Fibroblast of the conjunctiva (primary cell): ENCODE data around the gene PIP5K1B.

Experiments used
- DNase-seq: peaks from one replicate; pipeline ENCODE4 v3.0.0-alpha.2; 2010; ENCODE audit warnings: low read depth

PIP5K1B gene

DNA sequence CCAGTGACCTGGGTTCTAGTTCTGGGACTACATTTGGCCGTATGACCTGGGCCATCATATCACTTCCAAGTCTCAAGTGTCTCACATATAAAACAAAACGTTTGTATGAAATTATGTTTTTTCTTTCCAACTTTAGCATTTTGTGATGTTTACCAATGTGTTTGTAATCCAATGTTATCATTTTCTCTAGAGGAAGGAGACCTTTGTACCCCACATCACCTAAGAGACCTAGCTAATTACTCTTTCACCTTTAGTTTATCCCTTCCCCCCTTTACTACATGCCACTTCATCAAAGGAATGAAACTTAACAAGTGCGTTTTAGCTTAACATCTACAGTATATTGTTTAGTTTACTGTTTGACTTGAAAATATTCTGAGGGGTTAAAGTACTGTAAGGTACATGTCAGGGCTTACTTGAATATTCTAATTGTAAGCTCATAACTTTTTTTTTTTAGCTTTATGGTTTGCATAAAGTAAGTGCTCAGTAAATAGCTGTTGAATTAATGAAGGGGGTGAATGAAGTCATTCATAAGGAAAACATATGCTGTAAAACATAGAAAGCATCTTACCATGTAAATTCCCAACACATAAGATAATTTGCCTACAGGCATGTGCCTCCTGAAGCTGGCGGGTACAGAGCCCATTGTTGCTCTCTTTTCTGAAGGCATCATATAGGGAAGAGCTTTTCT is 2.9 kb downstream of the PIP5K1B start:
- no peak for DNase-seq

GRCh38 chr9:68708513-68708912 is 3.5 kb downstream of the PIP5K1B start:
- no peak for DNase-seq

- no peak for DNase-seq
These were observed 4.5 kb downstream of the PIP5K1B start for GRCh38 chr9:68709291-68710110.

DNA sequence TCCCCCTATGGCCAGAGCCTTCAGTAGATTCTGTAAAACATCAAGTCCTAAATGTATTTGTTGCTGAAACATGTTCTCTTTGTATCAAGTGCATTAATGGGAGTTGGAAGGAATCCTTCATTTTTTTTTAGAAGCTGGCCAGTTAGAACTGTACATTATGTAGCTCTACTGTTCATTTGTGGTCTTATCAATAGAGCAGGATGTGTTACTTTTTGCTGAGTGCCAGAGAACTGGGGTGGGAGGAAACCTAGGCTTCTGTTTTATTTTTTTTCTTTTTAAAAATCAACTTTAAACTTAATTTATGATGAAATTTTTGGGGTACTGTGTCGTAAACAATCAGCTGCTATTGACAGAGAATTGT is 5.1 kb downstream of the PIP5K1B start:
- DNase-seq, result no peak

GRCh38 chr9:68711281-68711680 is 6.2 kb downstream of the PIP5K1B start:
- no peak for DNase-seq

DNA sequence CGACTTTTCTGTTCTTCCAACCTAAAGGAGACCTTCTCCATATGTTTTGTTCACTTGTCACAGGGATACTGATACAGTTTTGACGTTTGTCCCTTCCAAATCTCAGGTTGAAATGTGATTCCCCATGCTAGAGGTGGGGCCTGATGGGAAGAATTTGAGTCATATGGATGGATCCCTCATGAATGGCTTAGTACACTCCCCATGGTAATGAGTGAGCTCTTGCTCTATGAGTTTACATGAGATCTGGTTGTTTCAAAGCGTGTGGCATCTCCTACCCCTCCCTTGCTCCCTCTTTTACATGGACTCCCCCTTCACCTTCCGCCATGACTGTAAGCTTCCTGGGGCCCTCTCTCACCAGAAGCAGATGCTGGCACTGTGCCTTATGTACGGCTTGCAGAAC is 6.9 kb downstream of the PIP5K1B start:
- DNase-seq, result no peak

DNA sequence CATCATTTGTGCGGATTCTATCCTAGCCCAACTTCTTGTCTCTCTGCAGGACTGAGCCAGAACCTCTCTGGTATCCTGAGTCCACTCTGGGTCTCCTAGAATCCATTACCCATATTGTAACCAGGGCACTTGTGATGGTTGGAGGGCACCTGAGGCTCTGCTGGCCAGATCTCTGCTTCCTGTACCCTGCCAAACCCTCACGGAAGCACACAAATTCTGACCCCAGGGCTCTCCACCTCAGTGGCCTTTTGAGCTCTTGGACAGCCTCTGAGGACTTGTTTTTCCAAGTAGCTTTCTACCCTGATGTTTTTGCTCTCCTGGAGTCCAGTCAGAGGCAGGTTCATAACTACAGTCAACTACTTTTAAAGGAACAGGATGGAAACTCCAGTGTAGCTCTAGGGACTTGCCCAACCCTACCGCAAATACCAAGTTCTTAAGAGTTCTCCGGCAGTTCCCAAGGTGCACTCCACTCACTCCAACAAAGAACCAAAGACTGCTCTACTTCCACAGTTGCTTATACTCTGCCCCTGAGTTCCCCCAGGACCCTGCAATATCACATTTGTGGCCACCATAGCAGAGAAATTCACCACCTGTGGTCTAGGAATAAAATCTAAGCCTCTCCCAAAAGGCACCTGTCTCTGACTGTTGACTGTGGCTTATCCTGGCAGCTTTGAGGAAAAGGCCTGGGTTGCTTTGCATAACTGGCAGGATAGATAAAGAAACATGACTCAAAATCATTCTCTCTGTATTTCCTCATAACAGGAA is 9.6 kb downstream of the PIP5K1B start:
- no peak for DNase-seq

GRCh38 chr9:68715181-68715456 is 10.1 kb downstream of the PIP5K1B start:
- no peak for DNase-seq

GRCh38 chr9:68717552-68718443 is 12.8 kb downstream of the PIP5K1B start:
- DNase-seq, result no peak

- no peak for DNase-seq
These were observed 14.8 kb downstream of the PIP5K1B start for GRCh38 chr9:68719847-68720246.

DNA sequence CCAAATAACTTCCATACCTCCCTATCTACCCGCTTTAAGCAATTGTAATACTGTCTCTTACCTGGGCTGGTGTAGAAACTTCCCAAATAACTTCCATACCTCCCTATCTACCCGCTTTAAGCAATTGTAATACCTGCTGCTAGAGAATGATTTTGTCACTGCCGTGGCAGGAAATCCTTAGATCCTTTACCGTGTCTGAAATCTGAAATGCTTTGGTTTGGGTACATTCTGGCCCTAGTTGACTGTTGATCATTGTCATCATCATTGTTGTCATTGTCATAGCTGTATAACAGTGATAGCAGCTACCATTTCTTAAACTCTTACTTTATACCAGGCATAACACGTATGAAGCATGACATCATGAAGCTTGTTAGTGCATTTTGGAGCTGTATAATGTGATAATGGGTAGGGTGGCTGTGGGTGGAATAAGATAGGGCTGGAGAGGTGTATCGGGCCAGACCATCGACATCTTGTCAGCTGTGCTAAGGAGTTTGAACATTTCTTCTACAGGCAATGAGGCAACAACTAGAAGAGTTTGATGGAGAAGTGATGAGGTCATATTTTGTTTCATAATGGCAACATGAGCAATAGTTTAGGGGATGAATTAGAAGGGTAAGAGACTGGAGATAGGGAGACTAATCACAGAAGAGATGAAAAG is 15.7 kb downstream of the PIP5K1B start:
- DNase-seq, result no peak

- no peak for DNase-seq
These were observed 16.8 kb downstream of the PIP5K1B start for GRCh38 chr9:68721666-68722330.

- no peak for DNase-seq
These were observed 20.0 kb downstream of the PIP5K1B start for GRCh38 chr9:68725070-68725469.

- no peak for DNase-seq
These were observed 21.4 kb downstream of the PIP5K1B start for GRCh38 chr9:68726489-68726888.

DNA sequence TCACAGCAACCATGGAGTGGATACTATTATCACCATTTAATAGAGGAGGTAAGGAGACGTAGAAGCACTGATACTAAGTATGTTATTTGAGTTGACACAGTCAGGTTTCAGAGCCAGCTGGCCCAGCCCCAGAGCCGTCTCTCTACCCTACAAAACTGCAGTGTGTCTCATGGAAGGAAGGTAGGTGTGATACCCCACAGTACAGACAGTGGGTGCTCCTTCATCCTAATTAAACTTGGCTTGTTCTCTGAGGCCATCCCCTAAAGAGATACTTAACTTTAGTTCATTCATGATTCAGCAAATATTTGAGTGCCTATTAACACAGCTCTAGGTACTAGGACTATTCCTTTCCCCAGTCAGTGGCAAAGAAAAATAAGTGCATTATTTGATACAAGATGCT is 22.6 kb downstream of the PIP5K1B start:
- DNase-seq, result no peak

- no peak for DNase-seq
These were observed 23.7 kb downstream of the PIP5K1B start for GRCh38 chr9:68728731-68729130.

GRCh38 chr9:68730570-68731235 is 25.7 kb downstream of the PIP5K1B start:
- no peak for DNase-seq

- no peak for DNase-seq
These were observed 26.8 kb downstream of the PIP5K1B start for GRCh38 chr9:68731857-68732256.

GRCh38 chr9:68732405-68733020 is 27.5 kb downstream of the PIP5K1B start:
- no peak for DNase-seq

GRCh38 chr9:68733021-68733405 is 28.0 kb downstream of the PIP5K1B start:
- no peak for DNase-seq
